Calu3 (cell line): ENCODE data around the gene ASB18. TPM values are rescaled to one million over a fixed set of nuclear protein-coding genes. Genes with fewer than 3 reads are reported as not detected.

Source experiments
- BruUV-seq: library from RNA; stranded (reverse); fragments of 400-500 nt; replicated peaks from 2 replicates; lab custom pipeline; 2021; lab: Mats Ljungman, UMichigan
- CTCF ChIA-PET: fragments of 300-600 bp; sonication (Branson Sonifier 250); formaldehyde crosslinking; loops from one replicate; lab custom pipeline; 2022; ENCODE audit warnings: antibody characterized with exemption; lab: Charles Lee
- DNase-seq: peaks from one replicate; pipeline ENCODE4 v3.0.0; 2022
- H3K27ac Mint-ChIP-seq: one replicate; pipeline ENCODE4 v1.8.0; 2022; ENCODE audit warnings: mixed read lengths; ENCODE audit not compliant: unreplicated experiment
- H3K27me3 Mint-ChIP-seq: one replicate; pipeline ENCODE4 v1.8.0; 2022; ENCODE audit warnings: mixed read lengths; ENCODE audit not compliant: unreplicated experiment
- H3K36me3 Mint-ChIP-seq: one replicate; pipeline ENCODE4 v1.8.0; 2022; ENCODE audit warnings: mild to moderate bottlenecking, moderate library complexity, mixed read lengths; ENCODE audit not compliant: insufficient read depth, unreplicated experiment
- H3K4me1 Mint-ChIP-seq: one replicate; pipeline ENCODE4 v1.8.0; 2022; ENCODE audit warnings: mild to moderate bottlenecking, low read depth, mixed read lengths; ENCODE audit not compliant: unreplicated experiment
- H3K4me3 Mint-ChIP-seq: one replicate; pipeline ENCODE4 v1.8.0; 2022; ENCODE audit warnings: mild to moderate bottlenecking, low read depth, moderate library complexity, mixed read lengths; ENCODE audit not compliant: unreplicated experiment
- H3K9me3 Mint-ChIP-seq: one replicate; pipeline ENCODE4 v1.8.0; 2022; ENCODE audit warnings: low read depth, mixed read lengths; ENCODE audit not compliant: unreplicated experiment
- intact Hi-C: fragments of 100-400 bp; cut with micrococcal nuclease; formaldehyde crosslinking; loops from one replicate; pipeline ENCODE4 v1.10.0; 2022; ENCODE audit not compliant: unreplicated experiment
- total RNA-seq: library from RNA; stranded (reverse); gene quantifications from 2 replicates; pipeline ENCODE4 v1.2.3, GENCODE V29; 2022
- TF ChIP-seq, protein P1 (sequence below): fragments of 200-600 bp; IDR thresholded peaks from one replicate; pipeline ENCODE4 v1.8.0; 2022; ENCODE audit warnings: antibody characterized with exemption; ENCODE audit not compliant: unreplicated experiment

Gene ASB18
- total RNA-seq, 1 experiment from 2014 or later: not detected

DNA sequence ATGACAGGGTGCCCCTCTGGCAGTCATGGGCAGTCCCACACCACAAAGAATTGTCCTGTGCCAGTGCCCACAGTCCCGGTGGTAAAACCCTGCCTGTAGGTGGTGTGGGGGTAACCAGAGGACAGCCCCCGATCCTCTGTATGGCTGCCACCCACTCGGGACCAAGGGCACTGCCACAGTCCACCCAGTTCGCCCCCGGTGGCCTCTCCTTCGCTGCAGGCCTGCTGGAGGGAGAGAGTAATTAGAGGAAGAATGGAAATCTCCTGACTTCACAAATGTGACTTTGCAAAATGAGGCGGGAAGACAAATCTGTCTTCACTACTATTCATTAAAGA lies 107.4 kb downstream of the ASB18 start:
- DNase-seq: no peak
- intact Hi-C loops: no loop called here
- Mint-ChIP-seq H3K27me3 (peaks cover 42% of the 10 kb centered on the region), H3K36me3 (no peaks in the 10 kb centered on the region), H3K27ac (no peak overlapping the region), H3K4me3 (no peak overlapping the region), H3K4me1 (no peaks in the 10 kb centered on the region), H3K9me3 (peaks cover 4% of the 10 kb centered on the region)
- TF ChIP-seq, protein P1, sequence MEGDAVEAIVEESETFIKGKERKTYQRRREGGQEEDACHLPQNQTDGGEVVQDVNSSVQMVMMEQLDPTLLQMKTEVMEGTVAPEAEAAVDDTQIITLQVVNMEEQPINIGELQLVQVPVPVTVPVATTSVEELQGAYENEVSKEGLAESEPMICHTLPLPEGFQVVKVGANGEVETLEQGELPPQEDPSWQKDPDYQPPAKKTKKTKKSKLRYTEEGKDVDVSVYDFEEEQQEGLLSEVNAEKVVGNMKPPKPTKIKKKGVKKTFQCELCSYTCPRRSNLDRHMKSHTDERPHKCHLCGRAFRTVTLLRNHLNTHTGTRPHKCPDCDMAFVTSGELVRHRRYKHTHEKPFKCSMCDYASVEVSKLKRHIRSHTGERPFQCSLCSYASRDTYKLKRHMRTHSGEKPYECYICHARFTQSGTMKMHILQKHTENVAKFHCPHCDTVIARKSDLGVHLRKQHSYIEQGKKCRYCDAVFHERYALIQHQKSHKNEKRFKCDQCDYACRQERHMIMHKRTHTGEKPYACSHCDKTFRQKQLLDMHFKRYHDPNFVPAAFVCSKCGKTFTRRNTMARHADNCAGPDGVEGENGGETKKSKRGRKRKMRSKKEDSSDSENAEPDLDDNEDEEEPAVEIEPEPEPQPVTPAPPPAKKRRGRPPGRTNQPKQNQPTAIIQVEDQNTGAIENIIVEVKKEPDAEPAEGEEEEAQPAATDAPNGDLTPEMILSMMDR: no peak
- no TSS peak for BruUV-seq
- CTCF ChIA-PET: no interaction called here

DNA sequence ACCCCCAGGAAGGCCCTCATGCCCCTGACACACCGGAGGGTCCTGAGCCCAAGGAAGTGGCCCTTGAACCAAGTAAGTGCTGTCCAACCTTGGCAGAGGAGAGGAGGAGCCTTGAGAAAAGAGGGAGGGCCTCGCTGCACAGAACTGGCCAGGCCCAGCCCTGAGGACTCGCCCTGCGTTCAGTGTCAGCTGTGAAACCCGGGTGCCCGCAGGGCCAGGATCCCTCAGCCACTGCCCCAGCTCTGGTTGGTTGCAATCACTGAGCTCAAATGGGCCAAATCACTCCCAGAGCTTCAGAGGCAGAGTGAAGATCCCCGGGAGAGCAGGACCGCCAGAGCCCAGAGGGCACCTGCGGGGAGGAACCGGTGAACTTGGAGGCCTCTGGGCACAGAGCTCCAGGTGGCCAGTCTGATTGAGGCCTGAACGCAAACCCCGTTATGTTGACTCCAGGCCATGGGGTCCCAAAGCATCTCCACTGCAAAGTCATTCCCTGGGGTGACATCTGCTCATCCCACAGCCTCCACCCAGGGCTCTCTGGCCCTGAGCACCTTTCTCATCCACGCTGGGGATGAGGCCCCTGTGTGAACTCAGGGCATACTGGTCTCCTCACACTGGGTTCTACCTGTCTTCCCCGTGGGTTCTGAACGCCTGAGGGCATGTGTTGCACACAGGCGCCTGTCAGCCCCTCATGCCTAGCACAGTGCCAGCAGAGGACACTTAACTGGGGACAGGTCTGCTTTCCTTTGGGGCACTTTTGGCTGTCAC lies 107.9 kb downstream of the ASB18 start:
- CTCF ChIA-PET: no interaction called here

DNA sequence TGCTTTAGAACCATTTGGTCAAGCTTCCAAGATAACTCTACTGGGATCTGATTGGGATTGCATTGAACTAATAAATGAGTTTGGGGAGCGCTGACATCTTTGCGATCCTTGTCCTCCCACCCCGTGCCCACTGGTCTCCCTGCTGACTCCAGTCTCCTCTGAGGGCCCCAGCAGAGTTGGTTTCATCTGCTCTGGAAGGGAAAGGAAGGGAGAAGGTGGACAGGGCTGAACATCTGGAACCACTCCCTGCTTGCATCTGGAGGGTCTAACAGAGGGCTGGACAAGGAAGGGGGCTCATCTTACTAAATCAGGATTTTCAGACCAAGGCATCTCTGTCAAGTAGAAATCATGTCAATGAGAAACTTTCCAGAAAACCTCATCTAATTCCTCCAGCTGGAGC lies 108.8 kb downstream of the ASB18 start:
- TF ChIP-seq, protein P1: no peak
- intact Hi-C loops: no loop called here

More for the DNA sequence above, 107.9 kb downstream of the ASB18 start:
- Mint-ChIP-seq H3K4me3 (no peak overlapping the region), H3K4me1 (no peaks in the 10 kb centered on the region), H3K27ac (no peak overlapping the region), H3K27me3 (peaks cover 42% of the 10 kb centered on the region), H3K9me3 (peaks cover 4% of the 10 kb centered on the region), H3K36me3 (no peaks in the 10 kb centered on the region)
- TF ChIP-seq, protein P1: no peak
- BruUV-seq: no TSS peak
- no peak for DNase-seq
- intact Hi-C loops: no loop called here

DNA sequence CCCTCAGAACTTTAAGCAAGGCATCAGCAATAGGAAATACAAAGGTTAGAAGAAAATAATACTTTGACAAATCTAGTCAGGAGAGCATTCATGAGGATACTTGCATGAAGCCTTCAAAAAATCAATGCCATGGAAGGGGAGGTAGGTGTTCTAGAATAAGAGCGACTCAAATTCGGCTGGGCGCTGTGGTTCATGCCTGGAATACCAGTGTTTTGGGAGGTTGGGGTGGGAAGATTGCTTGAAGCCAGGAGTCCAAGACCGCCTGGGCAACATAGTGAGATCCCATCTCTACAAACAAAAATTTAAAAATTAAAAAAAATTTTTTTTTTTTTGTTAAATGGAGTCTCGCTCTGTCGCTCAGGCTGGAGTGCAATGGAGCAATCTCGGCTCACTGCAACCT lies 117.8 kb downstream of the ASB18 start:
- no peak overlapping the region for H3K4me3 Mint-ChIP-seq
- BruUV-seq: no TSS peak
- no peaks in the 10 kb centered on the region for H3K36me3 Mint-ChIP-seq
- DNase-seq: no peak
- intact Hi-C loops: no loop called here
- no peak overlapping the region for H3K27ac Mint-ChIP-seq
- H3K4me1 Mint-ChIP-seq: no peaks in the 10 kb centered on the region
- no peaks in the 10 kb centered on the region for H3K9me3 Mint-ChIP-seq
- H3K27me3 Mint-ChIP-seq: no peaks in the 10 kb centered on the region
- TF ChIP-seq, protein P1: no peak
- CTCF ChIA-PET: no interaction called here

More for the DNA sequence above, 108.8 kb downstream of the ASB18 start:
- Mint-ChIP-seq H3K36me3 (no peaks in the 10 kb centered on the region), H3K4me3 (no peak overlapping the region), H3K27ac (no peak overlapping the region), H3K4me1 (no peaks in the 10 kb centered on the region), H3K27me3 (peaks cover 42% of the 10 kb centered on the region), H3K9me3 (peaks cover 4% of the 10 kb centered on the region)
- no TSS peak for BruUV-seq
- no peak for DNase-seq
- CTCF ChIA-PET: no interaction called here
